ENCODE measurements around the gene ATP11A. TPM values are rescaled to one million over a fixed set of nuclear protein-coding genes. Genes with fewer than 3 reads are reported as not detected.

ATP11A gene
- total RNA-seq, 6 experiments from 2014 or later, result 24.3 to 57.4 (median 33.1) TPM

- DNase-seq (peak in 1 of 3 donors; percentile 21), ATAC-seq (no peak)
- WGBS (ENCODE audit: insufficient coverage, low coverage, low lambda C conversion rate, missing lambda C conversion rate), result 70% methylated on average over 4 of the region's 5 CpGs
- Histone ChIP-seq H3K36me3 (no peaks in the 10 kb centered on the region), H3K27me3 (no peaks in the 10 kb centered on the region), H3K27ac (no peak overlapping the region), H3K4me1 (no peaks in the 10 kb centered on the region), H3K4me3 (no peak overlapping the region), H3K9me3 (no peaks in the 10 kb centered on the region)
- intact Hi-C loops (cut with DNase I), result no loop called here
- TF ChIP-seq POLR2A (IDR thresholded peaks at IDR 0.05), result no peak
- no peak for TF ChIP-seq CTCF (IDR thresholded peaks at IDR 0.05)
These were observed 38.5 kb upstream of the ATP11A start for GRCh38 chr13:112651311-112651710.

GRCh38 chr13:112651750-112652511 is 37.9 kb upstream of the ATP11A start:
- Histone ChIP-seq H3K9me3 (no peaks in the 10 kb centered on the region), H3K36me3 (no peaks in the 10 kb centered on the region), H3K4me1 (no peaks in the 10 kb centered on the region), H3K4me3 (no peak overlapping the region), H3K27ac (no peak overlapping the region), H3K27me3 (no peaks in the 10 kb centered on the region)
- 53% methylated on average over 3 of the region's 7 CpGs for WGBS (ENCODE audit: insufficient coverage, low coverage, low lambda C conversion rate, missing lambda C conversion rate)
- intact Hi-C loops (cut with DNase I), result no loop called here
- no peak for TF ChIP-seq POLR2A (IDR thresholded peaks at IDR 0.05)
- TF ChIP-seq CTCF (IDR thresholded peaks at IDR 0.05), result no peak
- DNase-seq, result peak in 1 of 3 donors; percentile 32
- ATAC-seq, result no peak

GRCh38 chr13:112652512-112653070 is 37.2 kb upstream of the ATP11A start:
- 65% methylated on average over 7 of the region's 7 CpGs for WGBS (ENCODE audit: insufficient coverage, low coverage, low lambda C conversion rate, missing lambda C conversion rate)
- Histone ChIP-seq H3K4me3 (no peak overlapping the region), H3K9me3 (no peaks in the 10 kb centered on the region), H3K27ac (no peak overlapping the region), H3K27me3 (no peaks in the 10 kb centered on the region), H3K4me1 (no peaks in the 10 kb centered on the region), H3K36me3 (no peaks in the 10 kb centered on the region)
- DNase-seq, result peak in 1 of 3 donors; percentile 32
- TF ChIP-seq CTCF (IDR thresholded peaks at IDR 0.05) (no peak), POLR2A (IDR thresholded peaks at IDR 0.05) (no peak)
- intact Hi-C loops (cut with DNase I), result no loop called here
- no peak for ATAC-seq

- no peaks in the 10 kb centered on the region for H3K9me3 ChIP-seq
These were observed 36.8 kb upstream of the ATP11A start for GRCh38 chr13:112653071-112653470.

More at GRCh38 chr13:112653071-112653470, 36.8 kb upstream of the ATP11A start:
- H3K4me1 ChIP-seq, result no peaks in the 10 kb centered on the region
- ATAC-seq (no peak), DNase-seq (peak in 1 of 3 donors; percentile 23)
- WGBS (ENCODE audit: insufficient coverage, low coverage, low lambda C conversion rate, missing lambda C conversion rate), result 69% methylated on average over 3 of the region's 3 CpGs
- H3K4me3 ChIP-seq, result no peak overlapping the region
- no peaks in the 10 kb centered on the region for H3K27me3 ChIP-seq
- intact Hi-C loops (cut with DNase I), result no loop called here
- TF ChIP-seq CTCF (IDR thresholded peaks at IDR 0.05) (no peak), POLR2A (IDR thresholded peaks at IDR 0.05) (no peak)
- H3K36me3 ChIP-seq, result no peaks in the 10 kb centered on the region
- H3K27ac ChIP-seq, result no peak overlapping the region
